Nephron progenitor cell (in vitro differentiated cells): ENCODE results near the gene TNFRSF9.

ENCODE experiments used
- DNase-seq: peaks from one replicate; pipeline ENCODE4 v3.0.0; 2021
- H3K27ac Mint-ChIP-seq: 2 replicates; pipeline ENCODE4 v1.8.0; 2021; ENCODE audit warnings: mild to moderate bottlenecking, moderate library complexity, mixed read lengths
- H3K27me3 Mint-ChIP-seq: 2 replicates; pipeline ENCODE4 v1.8.0; 2021; ENCODE audit warnings: mild to moderate bottlenecking, low read depth, mixed read lengths; ENCODE audit not compliant: poor library complexity
- H3K36me3 Mint-ChIP-seq: 2 replicates; pipeline ENCODE4 v1.8.0; 2021; ENCODE audit warnings: low read depth, mixed read lengths
- H3K4me1 Mint-ChIP-seq: 2 replicates; pipeline ENCODE4 v1.8.0; 2021; ENCODE audit warnings: mixed read lengths
- H3K4me3 Mint-ChIP-seq: 2 replicates; pipeline ENCODE4 v1.8.0; 2021; ENCODE audit warnings: mild to moderate bottlenecking, moderate library complexity, mixed read lengths
- H3K9me3 Mint-ChIP-seq: 2 replicates; pipeline ENCODE4 v1.8.0; 2021; ENCODE audit warnings: mild to moderate bottlenecking, moderate library complexity, mixed read lengths
- CTCF ChIP-seq: fragments of 200-600 bp; sonication (generic); IDR thresholded peaks from 2 replicates; pipeline ENCODE4 v1.5.0; 2021; ENCODE audit warnings: antibody characterized with exemption

The TNFRSF9 gene

GRCh38 chr1:7891804-7892203 is 48.8 kb downstream of the TNFRSF9 start:
- H3K27ac Mint-ChIP-seq = no peak overlapping the region
- no peaks in the 10 kb centered on the region for H3K9me3 Mint-ChIP-seq
- TF ChIP-seq CTCF = no peak
- H3K36me3 Mint-ChIP-seq = no peaks in the 10 kb centered on the region
- DNase-seq = no peak
- H3K4me3 Mint-ChIP-seq = no peak overlapping the region
- H3K4me1 Mint-ChIP-seq = no peaks in the 10 kb centered on the region
- peaks cover 11% of the 10 kb centered on the region for H3K27me3 Mint-ChIP-seq

GRCh38 chr1:7890853-7891252 is 49.8 kb downstream of the TNFRSF9 start:
- peaks cover 18% of the 10 kb centered on the region for H3K27me3 Mint-ChIP-seq
- H3K27ac Mint-ChIP-seq = no peak overlapping the region
- H3K9me3 Mint-ChIP-seq = no peaks in the 10 kb centered on the region
- H3K4me3 Mint-ChIP-seq = no peak overlapping the region
- H3K4me1 Mint-ChIP-seq = no peaks in the 10 kb centered on the region
- H3K36me3 Mint-ChIP-seq = no peaks in the 10 kb centered on the region
- TF ChIP-seq CTCF = no peak
- no peak for DNase-seq

- DNase-seq = no peak
- Mint-ChIP-seq H3K36me3 (no peaks in the 10 kb centered on the region), H3K27me3 (peaks cover 23% of the 10 kb centered on the region), H3K27ac (no peak overlapping the region), H3K4me3 (no peak overlapping the region), H3K9me3 (peaks cover 8% of the 10 kb centered on the region), H3K4me1 (no peaks in the 10 kb centered on the region)
- no peak for TF ChIP-seq CTCF
Observed at GRCh38 chr1:7888248-7889081, 52.2 kb downstream of the TNFRSF9 start.

- peaks cover 18% of the 10 kb centered on the region for H3K27me3 Mint-ChIP-seq
- TF ChIP-seq CTCF = no peak
- H3K36me3 Mint-ChIP-seq = no peaks in the 10 kb centered on the region
- DNase-seq = no peak
- no peak overlapping the region for H3K4me3 Mint-ChIP-seq
- H3K4me1 Mint-ChIP-seq = no peaks in the 10 kb centered on the region
- no peak overlapping the region for H3K27ac Mint-ChIP-seq
- H3K9me3 Mint-ChIP-seq = peaks cover 8% of the 10 kb centered on the region
Observed at GRCh38 chr1:7886405-7886745, 54.3 kb downstream of the TNFRSF9 start.

GRCh38 chr1:7885513-7886404 is 54.9 kb downstream of the TNFRSF9 start:
- H3K4me1 Mint-ChIP-seq = no peaks in the 10 kb centered on the region
- no peak for TF ChIP-seq CTCF
- peaks cover 18% of the 10 kb centered on the region for H3K27me3 Mint-ChIP-seq
- peak; percentile 28 for DNase-seq
- H3K36me3 Mint-ChIP-seq = no peaks in the 10 kb centered on the region
- no peak overlapping the region for H3K4me3 Mint-ChIP-seq
- no peak overlapping the region for H3K27ac Mint-ChIP-seq
- peaks cover 8% of the 10 kb centered on the region for H3K9me3 Mint-ChIP-seq
